Vagina (tissue), 2 donors: ENCODE results near the gene TRIM5. TPM values are rescaled to one million over a fixed set of nuclear protein-coding genes. Genes with fewer than 3 reads are reported as not detected.

Source experiments
- DNase-seq, 2 donors: peaks; one replicate each; pipeline ENCODE4 v3.0.0-alpha.2; 2017; ENCODE audit errors: extremely low spot score in 2 of 2
- H3K27ac ChIP-seq: fragments of 200-600 bp; sonication (generic); one replicate; pipeline ENCODE4 v1.5.1; 2019
- H3K27me3 ChIP-seq: fragments of 200-600 bp; sonication (generic); one replicate; pipeline ENCODE4 v1.5.1; 2019
- H3K36me3 ChIP-seq, 2 donors: fragments of 200-600 bp; sonication (generic); one replicate each; pipeline ENCODE4 v1.5.1; 2017 to 2019
- H3K4me1 ChIP-seq: fragments of 200-600 bp; sonication (generic); one replicate; pipeline ENCODE4 v1.5.1; 2019
- H3K4me3 ChIP-seq, 2 donors: fragments of 200-600 bp; sonication (generic); 1 replicate in 1 of 2; 2 replicates in 1 of 2; pipeline ENCODE4 v1.5.1; 2016 to 2019
- H3K9me3 ChIP-seq: fragments of 200-600 bp; sonication (generic); one replicate; pipeline ENCODE4 v1.5.1; 2019
- CTCF ChIP-seq, 3 experiments: fragments of 450-650 bp in 2 of 3; fragments of 200-600 bp in 1 of 3; sonication (generic) in 1 of 3; IDR thresholded peaks; one replicate each; pipeline ENCODE4 v1.5.1; 2017 to 2019; ENCODE audit warnings: antibody characterized with exemption in 3 of 3, mild to moderate bottlenecking in 2 of 3, moderate library complexity in 2 of 3
- POLR2A ChIP-seq, 2 donors: fragments of 450-650 bp; IDR thresholded peaks; one replicate each; pipeline ENCODE4 v1.6.1; 2017; ENCODE audit warnings: antibody characterized with exemption in 2 of 2, mild to moderate bottlenecking in 2 of 2, moderate library complexity in 2 of 2
- POLR2AphosphoS5 ChIP-seq, 2 donors: sonication (generic); formaldehyde crosslinking; IDR thresholded peaks; one replicate each; pipeline ENCODE4 v1.9.0; 2017; ENCODE audit warnings: antibody characterized with exemption in 2 of 2, mild to moderate bottlenecking in 2 of 2, low read depth in 1 of 2; ENCODE audit not compliant: insufficient read depth in 1 of 2
- intact Hi-C: fragments of 100-400 bp; cut with DNase I; formaldehyde crosslinking; loops from one replicate; pipeline ENCODE4 v1.15.1; 2023
- total RNA-seq: library from RNA; depleted of rRNA; stranded (reverse); fragments of >200 nt; gene quantifications from one replicate; pipeline ENCODE4 v1.2.3, GENCODE V29; 2016

Gene TRIM5
- total RNA-seq, 1 donor from 2014 or later = 20.4 TPM

DNA sequence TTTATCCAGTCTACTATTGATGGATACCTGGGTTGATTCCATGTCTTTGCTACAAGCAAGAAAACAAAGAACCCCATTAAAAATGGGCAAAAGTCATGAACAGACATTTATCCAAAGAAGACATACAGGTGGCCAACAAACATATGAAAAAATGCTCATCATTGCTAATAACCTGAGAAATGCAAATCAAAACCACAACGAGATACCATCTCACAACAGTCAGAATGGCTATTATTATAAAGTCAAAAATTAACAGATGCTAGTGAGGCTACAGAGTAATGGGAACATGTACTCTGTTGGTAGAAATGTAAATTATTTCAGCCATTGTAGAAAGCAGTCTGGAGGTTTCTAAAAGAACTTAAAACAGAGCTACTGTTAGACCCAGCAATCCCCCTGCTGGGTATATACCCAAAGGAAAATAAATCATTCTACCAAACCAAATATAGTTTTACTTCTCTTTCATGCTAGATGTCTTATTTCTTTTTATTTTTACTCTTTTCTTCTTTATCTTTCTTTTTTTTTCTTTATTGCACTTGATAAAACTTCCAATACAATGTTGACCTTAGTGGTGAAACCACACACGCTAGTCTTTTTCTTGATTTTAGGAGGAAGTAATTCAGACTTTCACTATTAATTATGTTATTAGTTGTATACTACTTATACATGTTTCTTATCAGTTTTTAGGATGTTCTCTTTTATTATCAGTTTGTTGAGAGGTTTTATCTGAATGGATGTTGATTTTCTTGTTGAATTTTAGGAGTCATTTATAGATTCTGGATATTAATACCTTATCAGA lies 19.1 kb upstream of the TRIM5 start:
- H3K4me3 ChIP-seq = no peak overlapping the region
- peaks cover 0 to 19% of the 10 kb centered on the region in 2 donors for H3K36me3 ChIP-seq
- H3K9me3 ChIP-seq = no peaks in the 10 kb centered on the region
- TF ChIP-seq POLR2A (IDR thresholded peaks at IDR 0.05) (no peak), CTCF (IDR thresholded peaks at IDR 0.05) (no peak), POLR2AphosphoS5 (IDR thresholded peaks at IDR 0.05; ENCODE audit: insufficient read depth in 1 of 2, low read depth in 1 of 2) (no peak)
- H3K27ac ChIP-seq = no peak overlapping the region
- no peak for DNase-seq
- H3K4me1 ChIP-seq = no peaks in the 10 kb centered on the region
- intact Hi-C loops = no loop called here
- H3K27me3 ChIP-seq = no peaks in the 10 kb centered on the region

- intact Hi-C loops = no loop called here
- no peaks in the 10 kb centered on the region for H3K9me3 ChIP-seq
- TF ChIP-seq POLR2A (IDR thresholded peaks at IDR 0.05) = no peak
- TF ChIP-seq CTCF (IDR thresholded peaks at IDR 0.05) = no peak
- TF ChIP-seq POLR2AphosphoS5 (IDR thresholded peaks at IDR 0.05; ENCODE audit: insufficient read depth in 1 of 2, low read depth in 1 of 2) = no peak
- H3K4me3 ChIP-seq = no peak overlapping the region
- no peaks in the 10 kb centered on the region for H3K4me1 ChIP-seq
- no peaks in the 10 kb centered on the region for H3K27me3 ChIP-seq
- peaks cover 0 to 26% of the 10 kb centered on the region in 2 donors for H3K36me3 ChIP-seq
- DNase-seq = no peak
- H3K27ac ChIP-seq = no peak overlapping the region
Measured at GRCh38 chr11:5701055-5701577, 16.2 kb upstream of the TRIM5 start.

DNA sequence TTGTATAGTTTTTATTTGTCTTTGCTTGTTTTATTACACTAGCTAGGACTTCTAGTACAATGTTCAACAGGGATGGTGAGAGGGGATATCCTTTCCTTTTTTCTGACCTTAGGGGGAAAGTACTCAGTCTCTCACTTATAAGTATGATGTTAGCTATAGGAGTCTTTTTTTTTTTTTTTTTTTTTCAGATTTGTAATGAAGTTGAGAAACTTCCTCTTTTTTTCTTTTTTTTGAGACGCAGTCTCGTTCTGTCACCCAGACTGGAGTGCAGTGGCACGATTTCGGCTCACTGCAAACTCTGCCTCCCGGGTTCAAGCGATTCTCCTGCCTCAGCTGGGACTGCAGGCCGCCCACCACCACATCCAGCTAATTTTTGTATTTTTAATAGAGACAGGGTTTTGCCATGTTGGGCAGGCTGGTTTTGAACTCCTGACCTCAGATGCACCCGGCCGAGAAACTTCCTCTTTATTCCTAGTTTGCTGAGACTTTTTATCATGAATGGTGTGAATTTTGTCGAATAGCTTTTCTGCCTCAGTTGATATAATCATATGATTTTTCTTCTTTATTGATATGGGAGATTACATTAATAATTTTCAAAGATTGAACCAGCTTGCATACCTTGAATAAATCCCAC lies 15.7 kb upstream of the TRIM5 start:
- H3K4me3 ChIP-seq = no peak overlapping the region
- peaks cover 0 to 27% of the 10 kb centered on the region in 2 donors for H3K36me3 ChIP-seq
- no peak for TF ChIP-seq CTCF (IDR thresholded peaks at IDR 0.05)
- TF ChIP-seq POLR2A (IDR thresholded peaks at IDR 0.05) = no peak
- TF ChIP-seq POLR2AphosphoS5 (IDR thresholded peaks at IDR 0.05; ENCODE audit: insufficient read depth in 1 of 2, low read depth in 1 of 2) = no peak
- no peak overlapping the region for H3K27ac ChIP-seq
- intact Hi-C loops = no loop called here
- DNase-seq = no peak
- no peaks in the 10 kb centered on the region for H3K4me1 ChIP-seq
- no peaks in the 10 kb centered on the region for H3K9me3 ChIP-seq
- H3K27me3 ChIP-seq = no peaks in the 10 kb centered on the region

DNA sequence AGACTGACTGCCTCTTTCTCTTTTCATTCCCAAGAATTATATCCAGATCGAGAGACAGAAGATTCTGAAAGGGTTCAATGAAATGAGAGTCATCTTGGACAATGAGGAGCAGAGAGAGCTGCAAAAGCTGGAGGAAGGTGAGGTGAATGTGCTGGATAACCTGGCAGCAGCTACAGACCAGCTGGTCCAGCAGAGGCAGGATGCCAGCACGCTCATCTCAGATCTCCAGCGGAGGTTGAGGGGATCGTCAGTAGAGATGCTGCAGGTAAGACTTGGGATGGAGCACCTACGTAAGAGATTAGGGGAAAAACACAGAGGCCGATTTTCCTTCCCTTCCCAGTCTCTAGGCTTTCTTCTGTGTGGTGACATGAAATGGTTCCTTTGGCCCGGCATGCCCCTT lies 13.4 kb upstream of the TRIM5 start:
- H3K27ac ChIP-seq = no peak overlapping the region
- no peak for TF ChIP-seq POLR2AphosphoS5 (IDR thresholded peaks at IDR 0.05; ENCODE audit: insufficient read depth in 1 of 2, low read depth in 1 of 2)
- TF ChIP-seq CTCF (IDR thresholded peaks at IDR 0.05) = no peak
- no peak for TF ChIP-seq POLR2A (IDR thresholded peaks at IDR 0.05)
- intact Hi-C loops = no loop called here
- no peaks in the 10 kb centered on the region for H3K27me3 ChIP-seq
- H3K4me3 ChIP-seq = no peak overlapping the region
- no peak for DNase-seq
- H3K36me3 ChIP-seq = peaks cover 0 to 27% of the 10 kb centered on the region in 2 donors
- H3K4me1 ChIP-seq = peaks cover 15% of the 10 kb centered on the region
- no peaks in the 10 kb centered on the region for H3K9me3 ChIP-seq

DNA sequence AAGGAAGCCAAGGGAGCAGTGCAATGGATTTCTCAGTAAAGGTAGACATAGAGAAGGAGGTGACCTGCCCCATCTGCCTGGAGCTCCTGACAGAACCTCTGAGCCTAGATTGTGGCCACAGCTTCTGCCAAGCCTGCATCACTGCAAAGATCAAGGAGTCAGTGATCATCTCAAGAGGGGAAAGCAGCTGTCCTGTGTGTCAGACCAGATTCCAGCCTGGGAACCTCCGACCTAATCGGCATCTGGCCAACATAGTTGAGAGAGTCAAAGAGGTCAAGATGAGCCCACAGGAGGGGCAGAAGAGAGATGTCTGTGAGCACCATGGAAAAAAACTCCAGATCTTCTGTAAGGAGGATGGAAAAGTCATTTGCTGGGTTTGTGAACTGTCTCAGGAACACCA lies 11.3 kb upstream of the TRIM5 start:
- intact Hi-C loops = no loop called here
- H3K9me3 ChIP-seq = no peaks in the 10 kb centered on the region
- H3K4me1 ChIP-seq = peaks cover 30% of the 10 kb centered on the region
- TF ChIP-seq POLR2AphosphoS5 (IDR thresholded peaks at IDR 0.05; ENCODE audit: insufficient read depth in 1 of 2, low read depth in 1 of 2) (no peak), CTCF (IDR thresholded peaks at IDR 0.05) (no peak), POLR2A (IDR thresholded peaks at IDR 0.05) (no peak)
- H3K27me3 ChIP-seq = no peaks in the 10 kb centered on the region
- H3K4me3 ChIP-seq = no peak overlapping the region
- no peak overlapping the region for H3K27ac ChIP-seq
- H3K36me3 ChIP-seq = peaks cover 0 to 27% of the 10 kb centered on the region in 2 donors
- DNase-seq = no peak
